Left lung (tissue), 10 donors: ENCODE data around the gene PRM3. TPM values are rescaled to one million over a fixed set of nuclear protein-coding genes. Genes with fewer than 3 reads are reported as not detected.

Experiments used
- ATAC-seq: fragments of 200-7000 bp; cut with Tn5 transposase; one replicate; pipeline ENCODE4 v1.9.1; 2020; ENCODE audit warnings: moderate library complexity
- DNase-seq, 4 donors: peaks; one replicate each; pipeline ENCODE4 v3.0.0-alpha.2; 2013 to 2020
- H3K27ac ChIP-seq, 2 donors: fragments of 200-600 bp; sonication (generic) in 1 of 2; one replicate each; pipeline versions ENCODE4 v1.5.0 to v1.8.0; 2020 to 2021
- H3K27me3 ChIP-seq, 2 donors: fragments of 200-600 bp; sonication (generic) in 1 of 2; one replicate each; pipeline versions ENCODE4 v1.5.0 to v1.8.0; 2020 to 2021
- H3K36me3 ChIP-seq, 2 donors: fragments of 200-600 bp; sonication (generic) in 1 of 2; one replicate each; pipeline versions ENCODE4 v1.5.0 to v1.8.0; 2020 to 2021
- H3K4me1 ChIP-seq, 2 donors: fragments of 200-600 bp; one replicate each; pipeline ENCODE4 v1.8.0; 2021
- H3K4me3 ChIP-seq, 2 donors: fragments of 200-600 bp; sonication (generic) in 1 of 2; one replicate each; pipeline versions ENCODE4 v1.5.0 to v1.8.0; 2020 to 2021; ENCODE audit warnings: mild to moderate bottlenecking in 1 of 2
- H3K9me3 ChIP-seq, 2 donors: fragments of 200-600 bp; sonication (generic) in 1 of 2; one replicate each; pipeline versions ENCODE4 v1.5.0 to v1.8.0; 2020 to 2021
- intact Hi-C, 2 donors: fragments of 100-400 bp; cut with DNase I; formaldehyde crosslinking; loops; one replicate each; pipeline versions ENCODE4 v1.11.2 to v1.14.2; 2022
- polyA plus RNA-seq, 6 donors: library from polyadenylated mRNA; unstranded; fragments of 120-200 nt; gene quantifications; one replicate each; pipeline ENCODE4 v1.2.1, GENCODE V29; 2013; ENCODE audit not compliant: insufficient read length in 6 of 6
- total RNA-seq, 2 donors: library from RNA; stranded (reverse); fragmentation: NEBNext Ultra II Directional; extraction: Animal tissue kit (Norgen Biotek cat#: 25700); gene quantifications; one replicate each; pipeline ENCODE4 v1.2.1, GENCODE V29; 2021
- TF ChIP-seq, protein P1 (sequence below), 2 donors: fragments of 200-600 bp; sonication (generic) in 1 of 2; IDR thresholded peaks; one replicate each; pipeline versions ENCODE4 v1.5.0 to v1.8.0; 2021; ENCODE audit warnings: antibody characterized with exemption in 2 of 2
- donor health status: DM: no; HTN: yes; CAD: no.
- donor health status: DM: no; HTN: no; CAD: no.

PRM3 gene
- total and polyA plus RNA-seq, 8 donors = not detected

DNA sequence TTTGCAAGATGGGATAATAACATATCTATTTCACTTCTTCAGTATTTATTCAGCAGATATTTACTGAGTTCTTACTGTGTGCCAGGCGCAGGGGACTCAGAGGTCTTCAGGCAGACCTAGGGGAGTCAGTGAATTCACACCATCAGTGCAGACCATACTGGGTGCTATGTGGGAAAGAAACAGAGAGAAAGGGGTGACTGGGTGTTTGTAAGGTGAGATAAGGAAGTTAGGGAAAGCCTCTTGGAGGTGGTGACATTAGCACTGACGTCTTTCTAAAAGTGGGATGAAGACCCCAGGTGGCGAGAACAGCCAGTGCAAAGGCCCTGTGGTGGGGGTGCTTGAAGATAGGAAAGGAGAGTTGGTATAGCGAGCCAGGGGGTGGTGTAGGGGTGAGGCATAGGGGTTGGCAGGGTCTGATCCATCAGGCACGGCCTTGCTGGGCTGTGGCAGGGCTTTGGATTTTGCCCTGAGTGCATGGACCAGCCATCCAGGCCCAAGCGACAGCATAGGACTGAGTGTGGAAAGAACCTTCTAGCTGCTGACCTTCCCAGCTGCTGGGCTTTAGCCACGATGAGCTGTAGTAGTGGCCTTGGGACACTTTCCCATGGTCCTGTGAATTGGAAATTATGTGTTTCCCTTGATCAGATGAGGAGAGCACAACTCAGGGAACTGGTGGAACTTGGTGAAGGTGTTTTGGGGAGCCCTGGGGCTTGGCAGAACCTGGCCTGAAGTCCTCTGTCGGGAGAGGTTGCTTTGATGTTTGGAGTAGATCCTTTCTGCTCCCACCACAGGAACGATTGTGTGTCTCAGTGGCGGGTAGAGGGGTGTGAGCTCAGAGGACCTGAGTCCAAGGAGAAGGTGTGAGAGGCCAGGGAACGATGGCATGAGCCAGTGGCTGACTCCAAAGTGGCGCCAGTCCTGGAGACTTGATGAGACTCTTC is 13.5 kb downstream of the PRM3 start:
- peaks cover 15 to 28% of the 10 kb centered on the region in 2 donors for H3K4me1 ChIP-seq
- H3K9me3 ChIP-seq = no peaks in the 10 kb centered on the region
- no peak overlapping the region for H3K4me3 ChIP-seq
- H3K36me3 ChIP-seq = peaks cover 0 to under 1% of the 10 kb centered on the region in 2 donors
- H3K27ac ChIP-seq = peak overlapping the region in 1 of 2 donors; percentile 26
- DNase-seq (no peak), ATAC-seq (no peak)
- H3K27me3 ChIP-seq = peaks cover 0 to 2% of the 10 kb centered on the region in 2 donors
- TF ChIP-seq, protein P1, sequence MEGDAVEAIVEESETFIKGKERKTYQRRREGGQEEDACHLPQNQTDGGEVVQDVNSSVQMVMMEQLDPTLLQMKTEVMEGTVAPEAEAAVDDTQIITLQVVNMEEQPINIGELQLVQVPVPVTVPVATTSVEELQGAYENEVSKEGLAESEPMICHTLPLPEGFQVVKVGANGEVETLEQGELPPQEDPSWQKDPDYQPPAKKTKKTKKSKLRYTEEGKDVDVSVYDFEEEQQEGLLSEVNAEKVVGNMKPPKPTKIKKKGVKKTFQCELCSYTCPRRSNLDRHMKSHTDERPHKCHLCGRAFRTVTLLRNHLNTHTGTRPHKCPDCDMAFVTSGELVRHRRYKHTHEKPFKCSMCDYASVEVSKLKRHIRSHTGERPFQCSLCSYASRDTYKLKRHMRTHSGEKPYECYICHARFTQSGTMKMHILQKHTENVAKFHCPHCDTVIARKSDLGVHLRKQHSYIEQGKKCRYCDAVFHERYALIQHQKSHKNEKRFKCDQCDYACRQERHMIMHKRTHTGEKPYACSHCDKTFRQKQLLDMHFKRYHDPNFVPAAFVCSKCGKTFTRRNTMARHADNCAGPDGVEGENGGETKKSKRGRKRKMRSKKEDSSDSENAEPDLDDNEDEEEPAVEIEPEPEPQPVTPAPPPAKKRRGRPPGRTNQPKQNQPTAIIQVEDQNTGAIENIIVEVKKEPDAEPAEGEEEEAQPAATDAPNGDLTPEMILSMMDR (IDR thresholded peaks at IDR 0.05) = no peak
- intact Hi-C loops = loop anchor here in 1 of 2 donors (10.0 kb wide), 1 partner anchor 145 kb away; no protein-coding TSS in a partner anchor

DNA sequence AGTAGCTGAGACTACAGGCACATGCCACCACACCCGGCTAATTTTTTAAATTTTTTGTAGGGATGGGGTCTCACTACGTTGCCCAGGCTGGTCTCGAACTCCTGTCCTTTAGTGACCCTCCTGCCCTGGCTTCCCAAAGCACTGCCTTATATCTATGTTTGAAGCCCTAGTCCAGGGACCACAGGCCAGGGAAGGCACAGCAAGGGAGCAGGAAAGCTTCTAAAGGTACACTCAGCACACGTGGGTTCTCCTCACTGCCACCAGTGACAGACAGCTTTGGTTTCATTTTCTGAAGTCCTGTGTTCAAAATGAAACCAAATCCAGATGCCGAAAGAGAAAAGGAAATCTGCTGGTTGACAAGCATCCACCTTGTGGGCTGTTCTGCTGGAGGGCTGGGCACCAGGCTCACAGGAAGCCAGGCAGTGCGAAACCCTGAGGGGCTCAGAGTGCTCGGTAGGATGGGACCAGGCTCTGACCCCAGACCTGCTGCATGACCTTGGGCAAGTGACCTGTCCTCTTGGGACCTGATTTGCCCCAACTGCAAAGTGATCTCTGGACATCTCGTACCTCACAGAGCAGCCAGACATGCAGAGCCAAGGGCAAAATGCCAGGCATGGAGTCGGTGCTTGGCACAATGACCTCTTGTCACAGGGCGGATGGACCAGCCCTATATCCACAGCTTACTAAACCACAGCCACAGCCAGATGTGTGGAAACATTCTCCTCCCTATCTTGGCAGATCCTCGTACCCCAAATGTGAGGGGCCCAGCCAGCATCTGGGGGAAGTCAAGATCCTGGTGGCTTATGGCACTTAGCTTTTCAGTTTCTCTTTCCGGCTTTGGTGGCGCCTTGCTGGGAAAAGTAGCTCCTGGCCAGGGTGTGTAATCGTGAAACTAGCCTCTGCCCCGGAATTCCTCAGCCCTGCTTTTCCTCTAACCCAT is 14.6 kb downstream of the PRM3 start:
- peaks cover 0 to 10% of the 10 kb centered on the region in 2 donors for H3K36me3 ChIP-seq
- peak overlapping the region in 1 of 2 donors; percentile 26 for H3K27ac ChIP-seq
- DNase-seq (no peak), ATAC-seq (no peak)
- TF ChIP-seq, protein P1 (IDR thresholded peaks at IDR 0.05) = no peak
- peaks cover 19 to 37% of the 10 kb centered on the region in 2 donors for H3K4me1 ChIP-seq
- no peaks in the 10 kb centered on the region for H3K9me3 ChIP-seq
- peaks cover 0 to 7% of the 10 kb centered on the region in 2 donors for H3K27me3 ChIP-seq
- H3K4me3 ChIP-seq = no peak overlapping the region
- intact Hi-C loops = loop anchor here in 1 of 2 donors (10.0 kb wide), 1 partner anchor 144 kb away; no protein-coding TSS in a partner anchor

DNA sequence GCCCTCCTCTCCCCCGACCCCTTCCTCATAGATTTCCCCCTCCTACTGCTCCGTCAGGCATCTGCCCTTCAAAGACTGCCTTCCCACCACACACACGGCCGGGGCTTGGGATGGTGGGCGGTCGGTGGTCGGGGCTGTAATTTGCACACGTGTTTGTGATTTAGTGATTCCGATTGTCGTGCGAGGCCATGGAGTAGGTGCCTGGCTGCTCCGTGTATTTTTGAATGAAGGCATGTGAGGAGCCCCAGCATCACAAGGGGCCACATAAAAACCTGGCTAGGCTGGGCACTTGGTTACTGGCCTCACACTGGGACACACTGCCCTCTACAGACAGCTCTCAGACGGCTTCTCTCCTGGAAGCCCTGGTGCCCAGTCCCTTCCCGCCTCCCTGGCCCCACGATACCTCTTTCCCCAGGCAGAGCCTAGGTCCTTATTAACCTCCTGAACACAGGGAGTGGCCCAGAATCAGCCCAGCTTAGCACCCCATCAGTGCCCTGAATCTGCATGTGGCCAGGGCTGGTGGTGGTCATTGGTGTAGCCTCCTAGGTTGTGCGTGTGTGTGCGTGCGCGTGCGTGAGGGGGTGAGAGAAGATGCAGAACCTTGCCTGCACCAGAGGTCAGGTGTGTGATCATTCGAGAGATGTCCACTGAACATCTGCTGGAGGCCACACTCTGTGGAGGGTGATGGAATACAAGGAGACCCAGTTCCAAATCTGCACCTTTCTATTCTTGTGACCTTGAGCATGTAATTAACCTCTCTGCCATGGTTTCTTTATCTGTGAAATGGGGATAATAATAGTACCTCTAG is 16.1 kb downstream of the PRM3 start:
- Histone ChIP-seq H3K9me3 (no peaks in the 10 kb centered on the region), H3K36me3 (peaks cover 0 to 21% of the 10 kb centered on the region in 2 donors), H3K4me3 (peak overlapping the region; percentile 74 to 92), H3K27ac (peak overlapping the region; percentile 96), H3K27me3 (peaks cover 0 to 7% of the 10 kb centered on the region in 2 donors), H3K4me1 (peaks cover 25 to 52% of the 10 kb centered on the region in 2 donors)
- TF ChIP-seq, protein P1 (IDR thresholded peaks at IDR 0.05) = peak; percentile 61 to 72
- peak; percentile 74 to 89 (median 84) for DNase-seq
- intact Hi-C loops = loop anchor here in 1 of 2 donors (2.0 to 10.0 kb wide), 2 partner anchors 143 to 287 kb away; no protein-coding TSS in a partner anchor
- peak; percentile 72 for ATAC-seq

DNA sequence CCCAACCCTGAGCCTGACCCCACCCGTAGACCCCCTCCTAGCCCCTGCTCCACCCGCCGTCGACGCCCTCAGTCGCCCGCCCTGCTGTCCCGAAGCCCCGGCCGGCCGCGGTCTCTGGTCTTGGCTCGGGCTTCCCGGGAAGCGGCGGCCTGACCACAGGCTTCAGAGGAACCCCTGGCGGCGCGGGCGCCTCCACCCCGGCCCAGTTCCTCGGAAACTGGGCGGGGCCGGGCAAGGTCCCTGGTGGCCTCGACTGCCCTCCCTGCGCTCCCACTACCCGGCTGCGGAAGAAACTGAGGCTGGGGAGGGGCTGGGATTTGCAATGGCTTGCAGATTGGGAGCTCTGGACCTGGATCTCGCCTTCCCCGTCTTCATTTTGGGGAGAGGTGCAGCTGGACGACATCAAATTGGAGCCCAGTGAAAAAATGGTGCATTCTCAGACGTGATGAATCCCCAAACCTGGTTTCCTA is 16.7 kb downstream of the PRM3 start:
- Histone ChIP-seq H3K27me3 (peaks cover 0 to 7% of the 10 kb centered on the region in 2 donors), H3K27ac (peak overlapping the region; percentile 96), H3K4me1 (peaks cover 25 to 57% of the 10 kb centered on the region in 2 donors), H3K36me3 (peaks cover 0 to 26% of the 10 kb centered on the region in 2 donors), H3K9me3 (no peaks in the 10 kb centered on the region), H3K4me3 (peak overlapping the region; percentile 74 to 92)
- intact Hi-C loops = loop anchor here in 1 of 2 donors (2.0 to 10.0 kb wide), 2 partner anchors 142 to 286 kb away; no protein-coding TSS in a partner anchor
- peak in 3 of 4 donors; percentile 52 to 92 (median 80) for DNase-seq
- peak; percentile 54 for ATAC-seq
- TF ChIP-seq, protein P1 (IDR thresholded peaks at IDR 0.05) = no peak
